Muscle layer of colon (tissue), 2 donors: ENCODE data around the gene KIF22.
A peak's percentile ranks its signal among the peaks of the same experiment; 100 is the strongest.

ENCODE experiments used
- H3K27ac ChIP-seq: one replicate; pipeline ENCODE4 v1.7.0; 2013; ENCODE audit warnings: low read depth, mild to moderate bottlenecking, low read length, moderate library complexity
- H3K27me3 ChIP-seq, 2 donors: one replicate each; pipeline ENCODE4 v1.7.0; 2013; ENCODE audit warnings: low read length in 2 of 2, mild to moderate bottlenecking in 2 of 2; ENCODE audit not compliant: insufficient read depth in 2 of 2, control insufficient read depth in 1 of 2
- H3K36me3 ChIP-seq: one replicate; pipeline ENCODE4 v1.7.0; 2013; ENCODE audit warnings: mild to moderate bottlenecking, low read length; ENCODE audit not compliant: insufficient read depth
- H3K4me1 ChIP-seq: one replicate; pipeline ENCODE4 v1.7.0; 2013; ENCODE audit warnings: mild to moderate bottlenecking, low read length; ENCODE audit not compliant: insufficient read depth
- H3K4me3 ChIP-seq, 2 donors: one replicate each; pipeline ENCODE4 v1.7.0; 2013; ENCODE audit warnings: low read length in 2 of 2, low read depth in 1 of 2, mild to moderate bottlenecking in 1 of 2, moderate library complexity in 1 of 2
- H3K9ac ChIP-seq: one replicate; pipeline ENCODE4 v1.7.0; 2013; ENCODE audit warnings: low read length
- H3K9me3 ChIP-seq: one replicate; pipeline ENCODE4 v1.7.0; 2013; ENCODE audit warnings: mild to moderate bottlenecking, low read length
- donor health status: abdominal sarcoma.
- donor health status: Adenocarcinoma of cecum.

KIF22 gene

GRCh38 chr16:29806641-29807425 lies 16.3 kb downstream of the KIF22 start:
- H3K27ac ChIP-seq, result peak overlapping the region; percentile 94
- H3K4me3 ChIP-seq, result peak overlapping the region; percentile 54 to 61
- H3K4me1 ChIP-seq, result peaks cover 41% of the 10 kb centered on the region
- peaks cover 17% of the 10 kb centered on the region for H3K36me3 ChIP-seq
- H3K9me3 ChIP-seq, result no peaks in the 10 kb centered on the region
- H3K27me3 ChIP-seq, result no peaks in the 10 kb centered on the region
- no peak overlapping the region for H3K9ac ChIP-seq

- Histone ChIP-seq H3K36me3 (peaks cover 17% of the 10 kb centered on the region), H3K4me1 (peaks cover 43% of the 10 kb centered on the region), H3K27me3 (no peaks in the 10 kb centered on the region), H3K9me3 (no peaks in the 10 kb centered on the region), H3K4me3 (peak overlapping the region; percentile 52 to 61), H3K9ac (peak overlapping the region; percentile 40), H3K27ac (peak overlapping the region; percentile 94)
Observed at GRCh38 chr16:29807426-29808218, 17.1 kb downstream of the KIF22 start.

DNA sequence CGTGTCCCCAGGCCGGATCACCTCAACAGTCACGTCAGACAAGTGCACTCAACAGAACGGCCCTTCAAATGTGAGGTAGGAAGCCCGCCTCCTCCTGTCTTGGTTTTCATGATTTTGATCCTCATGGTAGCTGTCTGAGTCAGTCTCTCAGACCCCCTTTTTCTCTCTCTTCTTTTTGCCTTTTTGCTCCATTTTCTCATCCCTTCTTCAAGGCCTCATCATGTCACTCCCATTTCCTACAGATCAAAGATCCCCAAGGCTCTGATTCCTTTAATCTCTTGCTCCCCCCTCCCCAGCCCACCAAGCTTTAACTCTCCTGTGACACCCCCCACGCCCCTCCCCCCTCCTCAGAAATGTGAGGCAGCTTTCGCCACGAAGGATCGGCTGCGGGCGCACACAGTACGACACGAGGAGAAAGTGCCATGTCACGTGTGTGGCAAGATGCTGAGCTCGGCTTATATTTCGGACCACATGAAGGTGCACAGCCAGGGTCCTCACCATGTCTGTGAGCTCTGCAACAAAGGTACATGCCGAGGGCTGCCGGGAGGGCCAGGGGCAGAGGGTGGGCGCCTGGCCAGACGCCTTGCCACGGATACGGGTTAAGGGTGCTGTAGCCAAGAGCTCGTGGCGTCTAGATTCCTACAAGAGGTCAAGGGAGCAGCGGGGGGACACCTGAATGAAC lies 17.8 kb downstream of the KIF22 start:
- H3K4me3 ChIP-seq, result peak overlapping the region; percentile 52 to 61
- peak overlapping the region; percentile 94 for H3K27ac ChIP-seq
- no peaks in the 10 kb centered on the region for H3K27me3 ChIP-seq
- no peaks in the 10 kb centered on the region for H3K9me3 ChIP-seq
- peaks cover 17% of the 10 kb centered on the region for H3K36me3 ChIP-seq
- H3K9ac ChIP-seq, result peak overlapping the region; percentile 40
- peaks cover 50% of the 10 kb centered on the region for H3K4me1 ChIP-seq

GRCh38 chr16:29809031-29809747 lies 18.6 kb downstream of the KIF22 start:
- H3K36me3 ChIP-seq, result peaks cover 17% of the 10 kb centered on the region
- peak overlapping the region in 1 of 2 donors; percentile 61 for H3K4me3 ChIP-seq
- peaks cover 55% of the 10 kb centered on the region for H3K4me1 ChIP-seq
- no peaks in the 10 kb centered on the region for H3K27me3 ChIP-seq
- no peaks in the 10 kb centered on the region for H3K9me3 ChIP-seq
- H3K27ac ChIP-seq, result peak overlapping the region; percentile 98
- peak overlapping the region; percentile 40 for H3K9ac ChIP-seq

DNA sequence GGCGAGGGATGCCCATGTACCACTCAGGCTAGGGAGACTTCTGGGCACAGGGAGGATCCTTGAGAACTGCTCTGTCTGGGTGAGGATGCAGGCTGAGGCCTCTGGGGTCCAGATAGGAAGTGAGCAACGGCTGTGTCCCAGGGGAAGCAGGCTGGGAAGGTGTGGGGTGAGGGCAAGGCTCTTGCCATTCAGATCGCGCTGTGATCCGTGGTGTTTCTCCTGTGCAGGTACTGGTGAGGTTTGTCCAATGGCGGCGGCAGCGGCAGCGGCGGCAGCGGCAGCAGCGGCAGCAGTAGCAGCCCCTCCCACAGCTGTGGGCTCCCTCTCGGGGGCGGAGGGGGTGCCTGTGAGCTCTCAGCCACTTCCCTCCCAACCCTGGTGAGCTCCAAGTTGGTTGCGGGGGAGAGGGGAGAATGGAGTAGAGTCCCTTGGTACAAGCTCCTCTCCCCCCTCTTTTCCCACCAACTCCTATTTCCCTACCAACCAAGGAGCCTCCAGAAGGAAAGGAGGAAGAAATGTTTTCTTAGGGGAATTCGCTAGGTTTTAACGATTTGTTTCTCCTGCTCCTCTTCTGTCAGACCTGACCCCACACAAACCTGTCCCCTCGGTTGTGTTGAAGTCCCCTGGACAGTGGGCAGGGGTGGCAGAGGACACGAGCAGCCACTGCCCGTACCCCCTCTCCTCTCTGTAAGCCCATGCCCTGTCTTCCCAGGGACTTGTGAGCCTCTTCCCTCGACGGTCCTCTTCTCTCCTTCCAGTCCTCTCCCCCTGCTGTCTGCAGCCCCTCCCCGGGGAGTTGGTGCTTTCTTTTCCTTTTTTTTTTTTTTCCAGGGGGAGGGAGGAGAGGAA lies 19.5 kb downstream of the KIF22 start:
- Histone ChIP-seq H3K36me3 (peaks cover 17% of the 10 kb centered on the region), H3K27ac (peak overlapping the region; percentile 98), H3K4me3 (no peak overlapping the region), H3K4me1 (peaks cover 58% of the 10 kb centered on the region), H3K9me3 (no peaks in the 10 kb centered on the region), H3K27me3 (no peaks in the 10 kb centered on the region), H3K9ac (no peak overlapping the region)

DNA sequence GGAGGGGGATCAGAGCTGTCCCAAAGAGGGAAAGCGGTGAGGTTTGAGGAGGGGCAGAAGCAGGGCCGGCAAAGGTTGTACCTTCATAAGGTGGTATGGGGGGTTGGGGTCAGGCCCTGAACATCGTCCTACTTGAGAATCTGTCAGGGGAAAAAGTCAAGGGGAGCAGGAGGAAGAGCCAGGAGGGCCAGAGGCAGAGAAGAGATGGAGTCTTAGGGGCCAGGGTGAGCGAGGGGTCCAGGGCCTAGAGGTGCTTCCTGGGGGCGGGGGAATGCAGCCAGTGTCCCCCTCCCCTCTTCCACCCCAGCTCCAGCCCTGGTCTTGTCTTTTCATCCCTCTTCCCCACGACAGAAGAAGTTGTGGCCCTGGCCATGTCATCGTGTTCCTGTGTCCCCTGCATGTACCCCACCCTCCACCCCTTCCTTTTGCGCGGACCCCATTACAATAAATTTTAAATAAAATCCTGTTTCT lies 20.2 kb downstream of the KIF22 start:
- H3K4me3 ChIP-seq, result peak overlapping the region in 1 of 2 donors; percentile 78

GRCh38 chr16:29811170-29811895 lies 20.8 kb downstream of the KIF22 start:
- no peaks in the 10 kb centered on the region for H3K27me3 ChIP-seq
- H3K4me1 ChIP-seq, result peaks cover 61% of the 10 kb centered on the region
- peak overlapping the region; percentile 49 for H3K9ac ChIP-seq
- H3K4me3 ChIP-seq, result peak overlapping the region; percentile 62 to 78
- peaks cover 17% of the 10 kb centered on the region for H3K36me3 ChIP-seq
- H3K27ac ChIP-seq, result peak overlapping the region; percentile 98
- no peaks in the 10 kb centered on the region for H3K9me3 ChIP-seq

More for the DNA sequence above, 20.2 kb downstream of the KIF22 start:
- Histone ChIP-seq H3K27ac (peak overlapping the region; percentile 98), H3K27me3 (no peaks in the 10 kb centered on the region), H3K36me3 (peaks cover 17% of the 10 kb centered on the region), H3K4me1 (peaks cover 61% of the 10 kb centered on the region), H3K9ac (no peak overlapping the region), H3K9me3 (no peaks in the 10 kb centered on the region)

- Histone ChIP-seq H3K27ac (peak within 1 kb of the TSS; percentile 98), H3K36me3 (peaks cover 17% of the 10 kb centered on the region), H3K4me3 (peak within 1 kb of the TSS; percentile 62 to 78), H3K27me3 (no peaks in the 10 kb centered on the region), H3K9ac (peak within 1 kb of the TSS; percentile 61), H3K4me1 (peaks cover 64% of the 10 kb centered on the region), H3K9me3 (no peaks in the 10 kb centered on the region)
Observed at GRCh38 chr16:29811896-29812665, 21.5 kb downstream of the KIF22 start, which contains the start of gene PRRT2. PRRT2 (plus strand) TSS chr16:29812193; CDS start chr16:29813055, 862 bp downstream.
